Neural cell (in vitro differentiated cells): ENCODE measurements around the gene ABI3BP. TPM values are rescaled to one million over a fixed set of nuclear protein-coding genes. Genes with fewer than 3 reads are reported as not detected.

Experiments
- H2AFZ ChIP-seq: fragments of 200-600, 300-800 bp; sonication (generic), shearing (Covaris generic); 2 replicates; pipeline ENCODE4 v1.6.0; 2014; ENCODE audit warnings: low read depth, mild to moderate bottlenecking, antibody characterized with exemption, low read length, moderate library complexity
- H3F3A ChIP-seq: fragments of 200-600 bp; shearing (Covaris generic); 2 replicates; pipeline ENCODE4 v1.6.1; 2016; ENCODE audit warnings: mild to moderate bottlenecking, moderate library complexity, mixed read lengths, antibody characterized with exemption, low read length; ENCODE audit not compliant: insufficient read depth, poor library complexity, severe bottlenecking
- H3K27ac ChIP-seq: fragments of 200-600, 300-800 bp; sonication (generic), shearing (Covaris generic); 2 replicates; pipeline ENCODE4 v1.5.1; 2014; ENCODE audit warnings: mild to moderate bottlenecking, low read length, moderate library complexity
- H3K27me3 ChIP-seq: fragments of 300-800, 200-600 bp; sonication (generic), shearing (Covaris generic); 2 replicates; pipeline ENCODE4 v1.6.0; 2014; ENCODE audit warnings: mild to moderate bottlenecking, low read depth, low read length, moderate library complexity; ENCODE audit not compliant: insufficient read depth
- H3K36me3 ChIP-seq: fragments of 300-800, 200-600 bp; sonication (generic), shearing (Covaris generic); 2 replicates; pipeline ENCODE4 v1.5.1; 2014; ENCODE audit warnings: mild to moderate bottlenecking, antibody characterized with exemption, low read length, moderate library complexity; ENCODE audit not compliant: insufficient read depth
- H3K4me2 ChIP-seq: fragments of 300-800, 200-600 bp; sonication (generic), shearing (Covaris generic); 2 replicates; pipeline ENCODE4 v1.6.0; 2014; ENCODE audit warnings: mild to moderate bottlenecking, low read length
- H3K4me3 ChIP-seq: fragments of 300-800, 200-600 bp; sonication (generic), shearing (Covaris generic); 2 replicates; pipeline ENCODE4 v1.5.1; 2014; ENCODE audit warnings: mild to moderate bottlenecking, low read length, moderate library complexity
- H3K79me2 ChIP-seq: fragments of 200-600 bp; shearing (Covaris generic); replicated peaks from 2 replicates; pipeline ENCODE4 v1.6.0; 2014; ENCODE audit warnings: mild to moderate bottlenecking, low read length, moderate library complexity; ENCODE audit not compliant: insufficient read depth
- H3K9ac ChIP-seq: fragments of 300-800, 200-600 bp; sonication (generic), shearing (Covaris generic); 2 replicates; pipeline ENCODE4 v1.6.1; 2016; ENCODE audit warnings: mild to moderate bottlenecking, low read length, mixed read lengths
- H3K9me2 ChIP-seq: fragments of 200-600 bp; shearing (Covaris generic); 2 replicates; pipeline ENCODE4 v1.6.1; 2016; ENCODE audit warnings: mild to moderate bottlenecking, low read length, mixed read lengths; ENCODE audit not compliant: insufficient read depth
- H3K9me3 ChIP-seq: fragments of 200-600, 300-800 bp; sonication (generic), shearing (Covaris generic); 2 replicates; pipeline ENCODE4 v1.6.1; 2016; ENCODE audit warnings: mild to moderate bottlenecking, mixed run types, low read length, moderate library complexity, mixed read lengths
- H4K20me1 ChIP-seq: fragments of 200-600 bp; shearing (Covaris generic); 2 replicates; pipeline ENCODE4 v1.6.1; 2016; ENCODE audit warnings: mild to moderate bottlenecking, mixed run types; ENCODE audit not compliant: insufficient read depth
- CTCF ChIP-seq: fragments of 450-650 bp; IDR thresholded peaks from 2 replicates; pipeline ENCODE4 v1.5.1; 2014; ENCODE audit warnings: antibody characterized with exemption, mild to moderate bottlenecking, moderate library complexity; ENCODE audit not compliant: poor library complexity, severe bottlenecking
- EP300 ChIP-seq: fragments of 450-650 bp; conservative IDR thresholded peaks from 2 replicates; pipeline ENCODE4 v1.6.1; 2014; ENCODE audit warnings: antibody characterized with exemption, mild to moderate bottlenecking, moderate library complexity; ENCODE audit not compliant: poor library complexity, severe bottlenecking
- EZH2 ChIP-seq: fragments of 200-600, 300-800 bp; shearing (Covaris generic), sonication (generic); IDR thresholded peaks from 2 replicates; pipeline ENCODE4 v1.6.1; 2014; ENCODE audit warnings: antibody characterized with exemption, low read length, borderline replicate concordance, mild to moderate bottlenecking; ENCODE audit not compliant: insufficient read depth, poor library complexity, severe bottlenecking
- MXI1 ChIP-seq: fragments of 450-650 bp; conservative IDR thresholded peaks from 2 replicates; pipeline ENCODE4 v1.6.1; 2014; ENCODE audit warnings: antibody characterized with exemption, mild to moderate bottlenecking; ENCODE audit not compliant: poor library complexity, severe bottlenecking
- POLR2AphosphoS5 ChIP-seq: IDR thresholded peaks from 2 replicates; pipeline ENCODE4 v1.6.1; 2012
- RAD21 ChIP-seq: fragments of 450-650 bp; conservative IDR thresholded peaks from 2 replicates; pipeline ENCODE4 v1.6.1; 2014; ENCODE audit warnings: antibody characterized with exemption, mild to moderate bottlenecking, moderate library complexity
- SMC3 ChIP-seq: fragments of 450-650 bp; conservative IDR thresholded peaks from 2 replicates; pipeline ENCODE4 v1.6.1; 2014; ENCODE audit warnings: antibody characterized with exemption, mild to moderate bottlenecking, moderate library complexity; ENCODE audit not compliant: poor library complexity
- TAF1 ChIP-seq: IDR thresholded peaks from 2 replicates; pipeline ENCODE4 v1.6.1; 2012; ENCODE audit warnings: low read depth
- polyA plus RNA-seq: library from polyadenylated mRNA; depleted of rRNA; stranded (reverse); fragments of >200 nt; gene quantifications from 2 replicates; pipeline ENCODE4 v1.2.3, GENCODE V29; 2014
- TF ChIP-seq, protein P1 (sequence below): IDR thresholded peaks from 2 replicates; pipeline ENCODE4 v1.6.1; 2012; ENCODE audit warnings: borderline replicate concordance

ABI3BP gene
- polyA plus RNA-seq, 1 donor from 2014 or later = not detected

- Histone ChIP-seq H3K27ac (no peak overlapping the region), H3K9ac (no peak overlapping the region), H3K9me2 (no peaks in the 10 kb centered on the region), H3K27me3 (no peaks in the 10 kb centered on the region), H3K9me3 (no peaks in the 10 kb centered on the region), H3K36me3 (no peaks in the 10 kb centered on the region), H3K4me2 (no peak overlapping the region), H3K4me3 (no peak overlapping the region), H3F3A (no peaks in the 10 kb centered on the region), H2AFZ (no peak overlapping the region), H4K20me1 (no peaks in the 10 kb centered on the region), H3K79me2 (no peaks in the 10 kb centered on the region)
- TF ChIP-seq, protein P1, sequence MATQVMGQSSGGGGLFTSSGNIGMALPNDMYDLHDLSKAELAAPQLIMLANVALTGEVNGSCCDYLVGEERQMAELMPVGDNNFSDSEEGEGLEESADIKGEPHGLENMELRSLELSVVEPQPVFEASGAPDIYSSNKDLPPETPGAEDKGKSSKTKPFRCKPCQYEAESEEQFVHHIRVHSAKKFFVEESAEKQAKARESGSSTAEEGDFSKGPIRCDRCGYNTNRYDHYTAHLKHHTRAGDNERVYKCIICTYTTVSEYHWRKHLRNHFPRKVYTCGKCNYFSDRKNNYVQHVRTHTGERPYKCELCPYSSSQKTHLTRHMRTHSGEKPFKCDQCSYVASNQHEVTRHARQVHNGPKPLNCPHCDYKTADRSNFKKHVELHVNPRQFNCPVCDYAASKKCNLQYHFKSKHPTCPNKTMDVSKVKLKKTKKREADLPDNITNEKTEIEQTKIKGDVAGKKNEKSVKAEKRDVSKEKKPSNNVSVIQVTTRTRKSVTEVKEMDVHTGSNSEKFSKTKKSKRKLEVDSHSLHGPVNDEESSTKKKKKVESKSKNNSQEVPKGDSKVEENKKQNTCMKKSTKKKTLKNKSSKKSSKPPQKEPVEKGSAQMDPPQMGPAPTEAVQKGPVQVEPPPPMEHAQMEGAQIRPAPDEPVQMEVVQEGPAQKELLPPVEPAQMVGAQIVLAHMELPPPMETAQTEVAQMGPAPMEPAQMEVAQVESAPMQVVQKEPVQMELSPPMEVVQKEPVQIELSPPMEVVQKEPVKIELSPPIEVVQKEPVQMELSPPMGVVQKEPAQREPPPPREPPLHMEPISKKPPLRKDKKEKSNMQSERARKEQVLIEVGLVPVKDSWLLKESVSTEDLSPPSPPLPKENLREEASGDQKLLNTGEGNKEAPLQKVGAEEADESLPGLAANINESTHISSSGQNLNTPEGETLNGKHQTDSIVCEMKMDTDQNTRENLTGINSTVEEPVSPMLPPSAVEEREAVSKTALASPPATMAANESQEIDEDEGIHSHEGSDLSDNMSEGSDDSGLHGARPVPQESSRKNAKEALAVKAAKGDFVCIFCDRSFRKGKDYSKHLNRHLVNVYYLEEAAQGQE = no peak
- TF ChIP-seq TAF1 (no peak), RAD21 (no peak), MXI1 (no peak), EP300 (no peak), EZH2 (no peak), CTCF (no peak), SMC3 (no peak), POLR2AphosphoS5 (no peak)
Observed at GRCh38 chr3:100796556-100796955, 196.7 kb downstream of the ABI3BP start.

DNA sequence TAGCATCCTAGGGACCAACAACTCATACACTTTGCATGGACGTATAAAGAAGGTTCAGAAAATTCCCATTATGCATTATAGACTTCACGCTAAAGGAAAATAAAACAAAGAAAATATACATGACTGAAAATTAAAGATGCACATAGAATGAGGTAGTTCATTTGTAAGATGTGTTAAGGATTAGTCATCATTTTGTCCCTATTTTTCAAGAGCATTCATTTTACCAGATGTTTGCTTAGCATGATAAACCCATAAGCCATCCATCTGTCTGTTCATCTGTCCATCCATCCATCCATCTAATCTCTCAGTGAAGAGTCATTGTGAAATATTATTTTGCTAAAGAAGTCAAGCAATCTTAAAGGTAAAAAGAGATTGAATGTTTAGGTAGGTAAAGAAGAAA, 203.6 kb downstream of the ABI3BP start:
- no peaks in the 10 kb centered on the region for H3K9me3 ChIP-seq
- TF ChIP-seq CTCF = no peak
- TF ChIP-seq POLR2AphosphoS5 = no peak
- TF ChIP-seq TAF1 = no peak
- no peak for TF ChIP-seq EZH2
- no peak for TF ChIP-seq SMC3
- TF ChIP-seq, protein P1 = no peak
- no peak for TF ChIP-seq RAD21
- H2AFZ ChIP-seq = no peak overlapping the region

More for the DNA sequence above, 203.6 kb downstream of the ABI3BP start:
- H3K27ac ChIP-seq = no peak overlapping the region
- no peak overlapping the region for H3K4me3 ChIP-seq
- no peaks in the 10 kb centered on the region for H3K79me2 ChIP-seq
- no peaks in the 10 kb centered on the region for H4K20me1 ChIP-seq
- no peaks in the 10 kb centered on the region for H3F3A ChIP-seq
- H3K4me2 ChIP-seq = no peak overlapping the region
- H3K27me3 ChIP-seq = no peaks in the 10 kb centered on the region
- H3K9ac ChIP-seq = no peak overlapping the region
- no peaks in the 10 kb centered on the region for H3K9me2 ChIP-seq
- no peaks in the 10 kb centered on the region for H3K36me3 ChIP-seq
